ENCODE measurements around the gene PTRHD1.

GRCh38 chr2:24820598-24821432 lies 27.6 kb upstream of the PTRHD1 start:
- TF ChIP-seq ZNF232 (CRISPR knock-in tag; IDR thresholded peaks at IDR 0.05), result no peak
- no peak for TF ChIP-seq CTCF (IDR thresholded peaks at IDR 0.05)
- no peak for TF ChIP-seq PRDM15 (CRISPR knock-in tag; IDR thresholded peaks at IDR 0.05)
- TF ChIP-seq FOXK1 (CRISPR knock-in tag; IDR thresholded peaks at IDR 0.05), result no peak
- TF ChIP-seq AFF4 (CRISPR knock-in tag; IDR thresholded peaks at IDR 0.05; ENCODE audit: borderline replicate concordance), result no peak
